Activated T-cell treated with anti-CD3 and anti-CD28 coated beads for 48 hours (primary cell): ENCODE data around the gene TMEM131L.
"Not testable (repeated sequence)": the region's sequence is repeated elsewhere in the genome, so short reads cannot be mapped to it uniquely, and the experiment has no call there.

Experiments
- DNase-seq: peaks from one replicate; pipeline ENCODE4 v3.0.0-alpha.2; 2020; ENCODE audit warnings: low read depth

Gene TMEM131L

DNA sequence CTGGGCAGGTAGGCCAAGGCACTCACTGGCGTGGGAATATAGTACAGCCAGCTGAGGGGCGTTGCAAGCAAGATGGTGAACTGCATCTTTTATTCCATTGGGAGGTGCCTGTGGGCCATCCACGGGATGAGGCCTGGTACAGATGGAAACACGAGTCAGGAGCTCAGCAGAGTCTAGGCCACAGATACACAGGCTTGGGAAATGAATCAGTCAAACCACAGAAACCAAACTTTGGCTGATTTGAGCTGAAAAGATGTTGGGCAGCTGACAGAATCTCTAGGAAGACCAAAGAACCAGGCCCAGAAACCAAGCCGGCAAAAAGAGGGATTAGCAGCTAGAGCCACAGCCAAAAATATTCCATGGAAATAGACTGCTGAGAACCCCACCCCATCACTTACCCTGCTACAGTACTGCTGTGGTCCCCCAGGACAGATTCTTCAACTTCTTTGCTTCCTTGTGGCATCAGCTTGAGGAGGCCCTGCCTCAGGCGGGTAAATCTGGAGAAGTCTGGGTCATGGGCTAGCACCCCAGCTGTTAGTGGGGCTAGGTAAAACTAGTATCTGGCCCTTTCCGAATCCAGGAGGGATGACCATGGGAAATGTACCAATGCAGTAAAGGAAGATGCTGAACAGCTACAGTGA is 75.4 kb downstream of the TMEM131L start:
- no peak for DNase-seq

DNA sequence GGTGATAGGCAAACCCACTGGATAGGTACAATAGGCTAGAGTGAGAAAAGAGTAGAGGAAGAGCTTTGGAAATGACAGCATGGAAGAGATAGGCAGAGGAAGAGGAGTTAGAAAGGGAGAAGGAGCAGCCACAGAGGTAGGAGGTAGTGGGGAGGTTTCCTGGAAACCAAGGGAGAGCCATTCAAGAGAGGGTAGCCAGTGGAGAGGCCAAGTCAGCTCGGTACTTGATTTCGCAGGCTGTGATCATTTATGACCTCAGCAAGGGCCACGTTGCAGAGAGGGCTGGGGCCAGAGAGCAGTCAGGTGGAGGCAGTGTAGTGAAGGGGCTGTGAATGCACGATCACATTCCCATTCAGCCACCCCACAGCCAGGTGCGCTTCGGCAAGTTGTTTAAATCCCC is 76.0 kb downstream of the TMEM131L start:
- no peak for DNase-seq

DNA sequence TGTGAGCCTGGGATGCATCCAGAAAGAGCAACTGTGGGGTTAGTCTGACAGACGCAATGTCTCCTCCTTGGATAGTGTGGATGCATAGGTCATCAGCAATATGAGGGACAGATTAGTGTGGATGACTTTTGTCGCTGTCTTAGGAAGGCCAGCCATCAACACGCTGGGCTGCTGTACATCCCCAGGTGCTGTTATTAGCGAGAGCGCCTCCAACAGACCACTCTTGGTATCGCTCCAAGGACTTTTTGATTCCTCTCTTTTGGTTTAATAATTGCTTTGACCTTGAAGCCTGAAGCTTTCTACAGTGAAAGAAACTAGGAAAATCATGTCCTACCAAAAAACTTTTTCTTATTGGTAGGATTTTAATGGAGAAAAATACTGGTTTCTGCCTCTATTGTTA is 76.7 kb downstream of the TMEM131L start:
- no peak for DNase-seq

DNA sequence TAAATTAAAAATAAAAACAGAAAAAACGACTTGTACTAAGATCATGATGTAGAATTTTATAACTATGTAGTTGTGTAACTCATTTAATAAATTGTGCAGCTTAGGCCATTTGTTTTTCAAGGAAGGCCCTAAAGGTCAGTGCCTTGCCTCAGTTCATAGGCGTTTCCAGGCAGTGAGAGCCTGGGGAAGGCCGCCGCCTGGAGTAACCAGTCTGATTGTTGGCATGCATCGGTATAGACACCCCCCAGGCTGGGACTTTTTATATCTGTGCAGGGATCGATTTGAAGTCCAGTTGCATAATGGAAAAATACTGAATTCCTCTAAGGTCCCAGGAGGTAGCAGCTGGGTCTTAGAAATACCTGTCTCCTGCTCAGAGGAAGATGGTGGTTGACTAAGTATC is 77.2 kb downstream of the TMEM131L start:
- no peak for DNase-seq

DNA sequence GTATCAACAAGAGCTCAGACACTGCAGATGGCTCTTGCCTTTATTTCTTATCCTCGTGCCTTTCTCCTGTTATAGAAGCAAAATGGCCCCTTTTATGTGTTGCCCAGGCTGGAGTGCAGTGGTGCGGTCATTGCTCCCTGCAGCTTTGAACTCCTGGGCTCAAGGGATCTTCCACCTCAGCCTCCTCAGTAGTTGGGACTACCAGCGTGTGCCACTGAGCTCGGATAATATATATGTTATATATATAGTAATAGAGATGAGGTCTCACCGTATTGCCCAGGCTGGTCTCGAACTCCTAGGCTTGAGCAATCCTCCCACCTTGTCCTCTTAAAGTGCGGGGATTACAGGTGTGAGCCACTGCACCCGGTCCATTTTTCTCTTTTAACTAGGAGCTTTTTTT is 79.7 kb downstream of the TMEM131L start:
- DNase-seq, result no peak

DNA sequence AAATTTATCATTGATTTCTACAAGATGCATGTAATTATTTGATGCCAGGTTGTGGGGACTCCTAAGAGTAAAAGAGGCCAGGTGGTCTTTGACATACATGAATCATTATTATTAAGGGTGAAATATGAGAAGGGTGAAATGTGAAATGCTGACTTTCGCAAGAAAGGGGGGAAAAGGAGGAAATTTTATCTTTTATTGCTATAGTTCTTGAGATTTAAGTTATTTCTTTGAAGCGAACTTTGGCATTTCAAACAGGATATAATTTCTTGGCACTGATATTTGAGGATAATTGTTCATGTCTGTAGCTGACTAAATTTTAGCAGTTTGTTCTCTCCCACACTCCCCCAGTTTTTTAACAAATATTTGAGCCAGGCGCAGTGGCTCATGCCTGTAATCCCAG is 80.1 kb downstream of the TMEM131L start:
- no peak for DNase-seq

DNA sequence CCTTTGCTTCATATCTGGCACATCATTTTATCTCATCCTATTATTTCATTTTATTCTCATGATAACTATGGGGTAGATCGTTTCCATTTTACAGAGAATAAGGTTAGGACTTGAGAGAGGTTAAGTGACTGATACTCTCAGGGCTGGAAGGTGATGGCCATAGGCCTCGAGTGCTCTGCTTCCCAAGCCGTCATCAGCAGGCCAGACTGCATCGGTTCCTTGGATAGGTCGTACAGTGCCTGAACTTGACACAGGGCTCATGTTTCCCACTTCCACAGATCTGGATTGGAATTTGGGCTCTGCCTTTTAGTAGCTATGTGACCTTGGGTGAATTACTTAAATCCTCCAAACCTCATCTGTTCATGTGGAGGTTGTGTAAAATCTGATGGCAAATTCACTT is 81.4 kb downstream of the TMEM131L start:
- DNase-seq, result no peak

DNA sequence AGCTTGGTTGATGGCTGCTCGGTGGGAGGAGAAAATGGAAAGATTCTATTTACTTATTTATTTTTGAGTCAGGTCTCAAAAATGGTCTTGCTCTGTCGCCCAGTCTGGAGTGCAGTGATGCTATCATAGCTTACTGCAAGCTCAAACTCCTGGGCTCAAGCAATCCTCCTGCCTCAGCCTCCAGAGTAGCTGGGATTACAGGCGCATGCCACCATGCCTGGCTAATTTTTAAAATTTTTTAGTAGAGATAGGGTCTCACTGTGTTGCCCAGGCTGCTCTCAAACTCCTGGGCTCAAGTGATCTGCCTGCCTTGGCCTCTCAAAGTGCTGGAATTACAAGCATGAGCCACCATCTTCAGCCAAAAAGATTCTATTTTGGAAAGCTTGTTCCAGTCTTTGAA is 82.7 kb downstream of the TMEM131L start:
- DNase-seq, result not testable (repeated sequence)

DNA sequence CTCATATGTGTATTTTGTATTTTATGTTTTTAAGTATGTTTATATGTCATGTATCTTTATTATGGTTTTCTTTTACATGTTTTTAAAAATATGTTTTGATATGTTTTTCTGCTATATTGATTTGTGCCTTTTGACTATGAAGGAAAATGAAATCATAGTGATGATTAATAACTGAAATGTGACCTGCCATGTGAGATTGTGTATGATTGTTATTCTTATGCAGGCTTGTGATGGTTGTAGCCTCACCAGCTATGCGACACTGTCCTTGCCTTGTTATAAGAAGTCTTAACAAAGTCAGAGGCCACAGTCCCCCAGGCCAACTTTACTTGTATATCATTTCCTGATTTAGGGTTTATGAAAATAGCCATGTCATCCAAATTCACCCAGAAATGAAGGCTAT is 83.2 kb downstream of the TMEM131L start:
- no peak for DNase-seq

DNA sequence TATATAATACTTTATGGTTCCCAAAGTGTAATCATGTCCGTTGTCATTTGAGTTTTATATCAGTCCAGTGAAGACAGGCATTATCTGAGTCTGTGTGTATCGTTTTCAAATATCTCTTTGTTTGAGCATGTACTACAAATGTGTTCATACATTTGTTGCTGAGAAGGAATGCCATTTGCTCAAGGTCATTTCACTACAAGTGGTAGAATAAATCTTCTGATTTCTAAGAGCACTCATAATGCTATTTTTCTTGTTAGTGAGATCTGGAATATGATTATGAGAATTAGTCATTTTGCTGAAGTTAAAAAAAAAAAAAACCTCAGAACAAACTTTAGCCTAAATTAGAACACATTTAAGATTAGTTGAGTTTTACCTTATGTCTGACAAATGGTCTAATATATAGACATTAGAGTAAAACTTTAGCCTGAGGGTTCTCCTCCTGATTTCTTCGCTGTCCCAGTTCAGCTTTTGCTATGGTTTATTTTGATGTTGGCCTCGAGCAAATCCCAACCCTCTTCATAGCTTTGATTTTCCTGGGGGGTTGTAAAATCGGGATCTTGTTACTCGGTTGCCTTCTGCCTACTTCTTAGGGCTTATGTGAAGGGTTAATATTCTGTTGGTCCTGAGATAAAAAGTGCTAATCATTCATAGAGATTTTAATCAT is 87.1 kb downstream of the TMEM131L start:
- DNase-seq, result no peak

DNA sequence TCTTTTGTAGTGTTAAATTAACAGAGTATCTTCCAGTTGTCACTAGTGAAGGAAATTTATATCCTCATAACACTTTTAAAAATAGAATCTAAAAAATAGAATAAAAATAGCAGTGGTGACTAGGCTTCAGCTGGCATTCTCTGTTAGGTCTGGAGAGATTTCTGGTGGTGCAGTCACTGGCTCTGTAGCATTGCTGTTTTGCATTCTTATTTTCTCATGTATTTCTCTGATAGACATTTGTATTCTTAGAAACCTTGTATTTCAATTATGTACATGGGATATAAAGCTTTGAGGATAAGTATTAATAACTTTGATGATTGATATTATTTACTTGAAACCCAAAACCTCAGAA is 87.6 kb downstream of the TMEM131L start:
- DNase-seq, result no peak

DNA sequence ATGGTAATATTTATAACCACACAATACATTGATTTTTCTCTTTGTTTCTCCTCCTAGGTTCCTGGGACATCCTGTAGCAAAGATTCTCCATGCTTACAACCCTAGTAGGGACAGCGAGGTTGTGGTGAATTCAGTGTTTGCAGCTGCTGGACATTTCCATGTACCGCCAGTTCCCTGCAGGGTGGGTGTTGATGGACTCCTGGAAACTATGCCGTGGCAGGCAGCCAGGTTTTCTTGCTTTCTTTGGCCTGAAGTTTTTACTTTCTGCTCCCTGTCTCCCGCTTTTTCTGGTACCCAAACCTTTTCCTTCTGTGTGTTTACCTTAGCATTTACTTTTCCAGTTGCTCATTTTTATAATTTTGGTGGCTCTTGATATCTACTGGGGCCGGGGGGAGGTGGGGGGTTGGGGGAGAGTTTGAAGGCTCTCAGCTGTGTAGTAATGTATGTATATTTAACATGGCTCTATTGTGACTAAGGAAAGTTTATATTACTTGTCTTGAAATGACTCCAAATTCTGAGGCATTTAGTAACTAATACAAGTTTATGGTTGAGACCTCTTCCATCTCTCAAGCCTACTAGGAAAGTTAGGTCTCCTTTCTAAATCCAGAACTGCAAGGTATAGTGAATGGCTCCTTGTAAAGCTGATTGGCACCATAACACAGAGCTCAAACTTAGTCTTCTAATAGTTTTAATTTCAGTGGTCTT is 89.7 kb downstream of the TMEM131L start:
- DNase-seq, result no peak

DNA sequence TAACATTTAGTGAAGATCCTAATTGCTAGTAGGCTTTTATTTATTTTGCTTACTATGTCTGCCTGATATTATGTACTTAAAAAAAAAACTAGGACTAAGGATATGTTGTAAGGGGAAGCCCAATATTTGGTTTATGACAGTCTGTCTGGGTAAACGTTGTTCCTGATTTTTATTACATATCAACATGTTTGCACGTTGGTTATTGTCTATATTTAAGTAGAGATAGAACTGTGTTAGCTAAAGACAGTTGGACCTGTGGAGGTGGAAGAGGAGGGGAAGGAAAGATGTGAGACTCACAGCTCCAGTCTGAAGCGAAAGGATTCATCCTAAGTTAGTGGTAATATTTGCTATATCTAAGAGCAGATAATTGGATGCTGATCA is 90.3 kb downstream of the TMEM131L start:
- no peak for DNase-seq

DNA sequence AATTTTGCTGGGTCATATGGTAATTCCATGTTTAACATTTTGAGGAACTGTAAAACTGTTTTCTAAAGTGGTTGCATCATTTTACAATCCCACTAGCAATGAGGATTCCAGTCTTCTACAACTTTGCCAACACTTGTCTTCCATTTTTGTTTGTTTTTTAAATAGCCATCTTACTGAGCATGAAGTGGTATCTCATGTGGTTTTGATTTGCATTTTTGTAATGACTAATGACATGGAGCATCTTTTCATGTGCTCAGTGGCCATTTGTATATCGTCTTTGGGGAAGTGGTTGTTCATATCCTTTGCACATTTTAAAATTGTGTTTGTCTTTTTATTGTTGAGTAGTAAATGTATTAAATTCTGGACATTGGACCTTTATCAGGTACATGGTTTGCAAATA is 94.7 kb downstream of the TMEM131L start:
- no peak for DNase-seq

DNA sequence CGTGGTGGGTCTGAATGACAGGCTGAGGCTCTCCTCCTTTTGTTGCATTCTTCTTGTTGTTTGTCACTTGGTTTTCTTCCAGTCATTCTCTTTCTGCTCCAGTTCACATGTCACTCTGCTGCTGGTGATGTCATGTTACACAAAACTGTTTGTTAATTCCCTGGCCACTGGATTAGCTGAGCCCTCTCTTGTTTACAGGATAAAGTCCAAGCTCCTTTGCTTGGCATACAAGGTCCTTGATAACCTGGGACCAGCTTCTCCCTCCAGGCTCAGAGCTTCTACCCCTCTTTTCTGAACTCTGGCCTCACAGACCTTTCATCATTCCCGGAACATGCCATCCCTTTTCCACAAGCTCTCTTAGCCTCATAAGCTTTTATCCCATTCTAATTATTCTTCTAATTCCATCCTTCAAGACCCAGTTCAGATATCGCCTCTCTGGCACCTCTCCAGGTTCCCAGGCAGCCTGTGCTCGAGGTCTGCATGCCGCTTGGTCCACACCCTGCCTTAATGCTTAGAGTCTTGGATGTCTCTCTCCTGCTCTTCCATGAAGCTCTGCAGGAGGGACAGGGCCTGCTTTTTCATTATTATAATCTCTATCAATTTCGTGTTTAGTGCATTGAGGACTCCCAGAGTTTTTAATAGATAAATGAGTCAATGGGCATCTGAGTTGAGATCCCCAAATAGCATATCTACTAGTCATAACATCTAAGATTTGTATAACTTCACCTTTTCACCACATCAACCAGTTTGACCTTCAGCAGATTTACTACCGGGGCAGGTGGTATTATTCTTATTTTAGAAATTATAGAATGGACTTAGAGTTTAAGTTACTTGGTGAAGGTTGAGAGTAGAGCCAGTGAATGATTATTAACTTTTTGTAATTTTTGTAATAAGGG is 98.7 kb downstream of the TMEM131L start:
- no peak for DNase-seq

DNA sequence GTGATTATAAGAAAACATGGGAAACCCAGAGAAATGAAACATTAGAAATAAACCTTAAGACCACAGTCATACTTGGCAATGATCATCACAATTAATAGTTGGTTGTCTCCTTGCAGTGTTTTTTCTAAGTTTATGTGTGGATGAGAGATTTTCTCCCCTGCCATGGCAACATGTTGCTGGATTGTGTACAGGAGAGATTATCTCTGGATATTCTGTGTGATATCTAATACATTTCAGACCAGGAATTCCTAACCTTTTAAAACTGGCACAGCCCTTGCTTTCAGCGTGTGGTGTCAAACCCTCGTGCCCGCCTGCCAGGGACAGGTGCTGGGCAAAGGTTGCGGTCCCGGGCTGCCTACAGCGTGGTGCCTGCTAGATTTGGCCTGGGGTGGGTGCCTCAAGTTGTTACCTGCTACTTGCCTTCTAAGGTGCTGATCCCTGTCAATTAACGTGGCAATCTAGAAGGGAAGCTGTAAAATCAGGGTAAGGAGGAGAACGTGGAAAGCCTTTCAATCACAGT is 100.5 kb downstream of the TMEM131L start:
- no peak for DNase-seq

DNA sequence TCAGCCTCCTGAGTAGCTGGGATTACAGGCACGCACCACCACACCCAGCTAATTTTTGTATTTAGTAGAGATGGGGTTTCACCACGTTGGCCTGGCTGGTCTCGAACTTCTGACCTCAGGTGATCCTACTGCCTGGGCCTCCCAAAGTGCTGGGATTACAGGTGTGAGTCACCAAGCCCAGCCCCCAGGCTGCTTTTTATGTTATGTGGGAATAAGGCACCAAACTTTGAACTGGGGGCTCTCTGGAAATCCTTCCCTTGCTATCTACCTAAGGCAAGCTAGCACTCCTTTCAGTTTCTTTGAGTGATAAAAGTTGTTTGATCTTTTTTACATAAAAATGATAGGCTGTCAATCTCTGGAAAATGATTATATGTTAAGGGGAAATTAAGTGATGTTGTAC is 101.5 kb downstream of the TMEM131L start:
- not testable (repeated sequence) for DNase-seq

DNA sequence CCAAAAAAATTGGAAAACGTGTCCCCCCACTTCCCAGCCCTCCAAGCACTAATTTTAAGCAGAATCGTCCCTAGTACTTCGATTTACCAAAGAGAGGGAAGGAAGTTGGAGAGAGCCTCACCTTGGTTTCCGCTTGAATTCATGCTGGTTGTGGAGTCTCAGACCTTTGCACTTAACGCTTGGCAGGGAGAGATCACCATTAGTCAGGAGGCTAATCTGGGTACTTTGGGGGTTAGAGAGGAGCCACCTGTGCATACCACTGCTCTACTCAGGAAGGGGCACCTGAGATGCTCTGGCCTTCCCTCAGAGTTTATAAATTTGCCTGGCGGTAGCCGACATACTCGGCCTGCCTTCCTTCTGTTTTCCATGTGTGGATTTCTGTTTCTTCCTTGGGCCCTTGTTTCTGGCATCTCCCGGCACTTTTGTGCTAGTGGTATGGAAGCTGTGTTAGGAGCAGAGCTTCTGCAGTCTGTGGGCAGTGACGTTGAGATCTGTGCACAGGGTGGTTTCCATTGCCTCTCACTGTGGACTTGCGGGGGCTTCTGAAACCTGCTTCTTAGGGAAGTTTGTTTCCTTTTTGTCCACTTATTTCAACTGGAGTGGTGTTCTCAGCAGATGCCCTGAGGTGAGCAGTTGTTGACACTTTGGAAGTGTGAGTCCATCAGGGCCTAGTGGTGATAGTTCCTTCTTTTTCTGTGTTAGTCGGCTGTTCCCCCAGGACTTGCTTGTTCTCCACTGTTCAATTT is 104.2 kb downstream of the TMEM131L start:
- no peak for DNase-seq

DNA sequence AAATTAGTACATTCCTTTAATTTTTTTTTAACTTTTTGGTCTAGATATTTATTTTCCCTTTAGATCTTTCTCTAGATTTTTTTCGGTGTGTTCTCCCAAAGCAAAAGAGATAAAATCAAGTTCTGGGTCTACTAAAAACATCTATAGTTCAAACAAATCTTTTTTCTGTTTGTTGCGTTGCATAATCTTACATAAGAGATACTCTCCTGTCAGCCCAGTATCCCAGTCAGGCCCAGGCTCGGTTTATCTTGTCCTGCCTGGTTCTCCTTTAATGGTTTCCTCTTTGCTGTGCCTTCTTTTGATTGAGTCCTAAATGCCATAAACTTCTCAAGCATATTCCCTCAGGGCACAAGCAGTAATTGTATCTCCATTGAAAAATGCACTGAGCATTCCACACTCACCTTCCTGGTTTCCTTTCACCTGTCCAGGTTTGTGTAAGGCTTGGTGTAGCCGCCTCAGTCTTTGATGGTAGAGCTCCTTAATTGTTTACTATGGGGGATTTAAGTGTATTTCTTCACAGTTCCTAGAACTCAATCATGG is 104.9 kb downstream of the TMEM131L start:
- no peak for DNase-seq

DNA sequence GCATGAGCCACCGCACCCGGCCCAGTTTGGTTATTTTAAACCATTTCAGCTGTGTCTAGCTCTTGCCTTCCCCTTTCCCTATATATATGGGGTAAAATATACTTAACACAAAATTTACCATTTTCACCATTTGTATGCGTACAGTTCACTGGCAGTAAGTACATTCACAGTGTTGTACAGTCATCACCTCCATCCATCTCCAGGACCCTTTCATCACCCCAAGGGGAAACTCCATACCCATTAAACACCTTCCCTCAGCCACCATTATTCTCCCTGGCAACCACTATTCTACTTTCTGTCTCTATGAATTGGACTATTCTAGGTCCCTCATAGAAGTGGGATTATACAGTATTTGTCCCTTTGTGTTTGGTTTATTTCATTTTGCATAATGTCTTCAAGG is 106.4 kb downstream of the TMEM131L start:
- DNase-seq, result no peak

DNA sequence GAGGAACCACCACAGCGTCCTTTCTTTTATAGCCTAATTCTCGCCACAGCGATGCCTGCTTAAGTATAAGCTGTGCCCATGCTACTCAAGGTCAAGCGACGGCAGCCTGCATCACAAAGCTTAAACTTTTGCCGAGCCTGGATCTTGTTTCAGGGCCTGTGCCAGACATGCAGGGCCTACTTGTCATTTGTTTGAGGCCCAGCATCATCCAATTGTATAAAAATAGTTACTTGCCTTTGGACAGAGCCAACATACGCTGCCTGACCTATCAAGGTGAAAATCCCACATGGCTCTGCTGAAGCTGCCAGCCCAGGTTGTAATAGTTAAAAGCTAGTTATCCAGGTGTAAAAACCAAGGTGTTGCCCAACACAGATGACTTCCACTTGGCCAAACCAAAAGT is 107.1 kb downstream of the TMEM131L start:
- no peak for DNase-seq
